Spleen (tissue), 13 donors: ENCODE results near the gene FOXD1. TPM values are rescaled to one million over a fixed set of nuclear protein-coding genes. Genes with fewer than 3 reads are reported as not detected.

Source experiments
- DNase-seq: peaks from one replicate; pipeline ENCODE4 v3.0.0-alpha.2; 2020
- H3K27ac ChIP-seq, 8 donors: fragments of 200-600 bp; sonication (generic) in 7 of 8; 1 replicate in 4 of 8; 2 replicates in 4 of 8; pipeline versions ENCODE4 v1.5.0 to v1.8.0; 2016 to 2021; ENCODE audit warnings: inconsistent platforms in 4 of 8, mild to moderate bottlenecking in 4 of 8, moderate library complexity in 1 of 8
- H3K27me3 ChIP-seq, 7 donors: fragments of 200-600 bp; sonication (generic) in 6 of 7; replicated peaks in 1 of 7; 1 replicate in 4 of 7; 2 replicates in 3 of 7; pipeline versions ENCODE4 v1.5.0 to v1.8.0; 2016 to 2021; ENCODE audit warnings: inconsistent platforms in 3 of 7, mild to moderate bottlenecking in 1 of 7
- H3K36me3 ChIP-seq, 6 donors: fragments of 200-600 bp; sonication (generic) in 5 of 6; 1 replicate in 4 of 6; 2 replicates in 2 of 6; pipeline versions ENCODE4 v1.5.0 to v1.8.0; 2016 to 2021; ENCODE audit warnings: inconsistent platforms in 2 of 6
- H3K4me1 ChIP-seq, 6 donors: fragments of 200-600 bp; sonication (generic) in 5 of 6; 1 replicate in 3 of 6; 2 replicates in 3 of 6; pipeline versions ENCODE4 v1.5.0 to v1.8.0; 2016 to 2021; ENCODE audit warnings: inconsistent platforms in 3 of 6
- H3K4me3 ChIP-seq, 8 donors: fragments of 200-600 bp; sonication (generic) in 7 of 8; 1 replicate in 4 of 8; 2 replicates in 4 of 8; pipeline versions ENCODE4 v1.5.0 to v1.8.0; 2016 to 2021; ENCODE audit warnings: inconsistent platforms in 4 of 8, mild to moderate bottlenecking in 4 of 8, moderate library complexity in 2 of 8
- H3K9me3 ChIP-seq, 8 donors: fragments of 200-600 bp; sonication (generic) in 7 of 8; 1 replicate in 4 of 8; 2 replicates in 4 of 8; pipeline versions ENCODE4 v1.5.0 to v1.8.0; 2016 to 2021; ENCODE audit warnings: inconsistent platforms in 4 of 8
- CTCF ChIP-seq, 11 experiments: fragments of 200-600 bp in 7 of 11; fragments of 450-650 bp in 4 of 11; sonication (generic) in 4 of 11; IDR thresholded peaks in 8 of 11; conservative IDR thresholded peaks in 3 of 11; 1 replicate in 7 of 11; 2 replicates in 4 of 11; pipeline versions ENCODE4 v1.4.0 to v1.8.0; 2016 to 2021; ENCODE audit warnings: antibody characterized with exemption in 11 of 11, inconsistent platforms in 4 of 11, mild to moderate bottlenecking in 1 of 11
- POLR2A ChIP-seq, 3 donors: fragments of 450-650 bp; IDR thresholded peaks; one replicate each; pipeline ENCODE4 v1.5.1; 2017; ENCODE audit warnings: antibody characterized with exemption in 3 of 3, mild to moderate bottlenecking in 1 of 3
- POLR2AphosphoS5 ChIP-seq, 3 donors: sonication (generic); formaldehyde crosslinking; IDR thresholded peaks; one replicate each; pipeline ENCODE4 v1.5.1; 2017; ENCODE audit warnings: antibody characterized with exemption in 3 of 3
- WGBS, 5 donors: extraction: QIAGEN DNeasy Blood & Tissue Kit in 3 of 5; methylation state at CpG; one replicate each; pipeline versions ENCODE4 v1.1.5 to v1.1.7; 2013 to 2018; 5-methylcytosine and 5-hydroxymethylcytosine counted together
- intact Hi-C: fragments of 100-400 bp; cut with DNase I; formaldehyde crosslinking; loops from one replicate; pipeline ENCODE4 v1.15.0; 2023; ENCODE audit warnings: low total_unique reads
- long read RNA-seq, 2 donors: transcript quantifications; one replicate each; lab custom pipeline, GENCODE V29; 2026
- polyA plus RNA-seq, 3 donors: library from polyadenylated mRNA; stranded (reverse); fragments of 200-250 nt; gene quantifications; one replicate each; pipeline ENCODE4 v1.2.1, GENCODE V29; 2013
- total RNA-seq, 7 donors: library from RNA; depleted of rRNA in 3 of 7; stranded (reverse); fragments of >200 nt in 3 of 7; fragmentation: NEBNext Ultra II Directional in 4 of 7; extraction: Animal tissue kit (Norgen Biotek cat#: 25700) in 4 of 7; gene quantifications; one replicate each; pipeline versions ENCODE4 v1.1.0 to v1.2.1, GENCODE V29; 2016 to 2021
- donor health status: healthy with polysubstance abuse.
- donor health status: DM: no; HTN: no; CAD: no; lungs with moderate emphysema.
- donor health status: DM: no; HTN: no; CAD: no.
- donor health status: Bipolar disorder and iron deficiency.
- donor health status: healthy.
- donor health status: DM: no; HTN: no; CAD: no.
- donor health status: DM: yes; HTN: yes; CAD: no.

The FOXD1 gene
- total RNA-seq, result 1 to 10 TPM in 1 of 7 donors, under 1 TPM in 5, not detected in 1; 0.26 to 1.1 (median 0.34) TPM
- 1 to 10 TPM in 1 of 3 donors, under 1 TPM in 2; 0.09 to 1.1 (median 0.37) TPM for polyA plus RNA-seq
- long read RNA-seq, donor 1, result 0 reads
- long read RNA-seq, donor 2, partial matches to known transcripts, result 0 of 1 reads
- long read RNA-seq, donor 2, other reads (novel, unspliced or antisense), result 0 of 1 reads

GRCh38 chr5:73448463-73449136 is at the start of gene FOXD1:
FOXD1 (minus strand) TSS chr5:73448777; CDS start chr5:73448362, 415 bp downstream.
- Histone ChIP-seq H3K4me1 (peaks cover 9 to 38% (median 30%) of the 10 kb centered on the region in 6 donors), H3K4me3 (peak within 1 kb of the TSS; percentile 26 to 77 (median 51)), H3K27me3 (peaks cover 36 to 97% (median 86%) of the 10 kb centered on the region in 7 donors), H3K27ac (peak within 1 kb of the TSS in 4 of 8 donors; percentile 26 to 70 (median 42)), H3K9me3 (peaks cover 0 to 26% (median 0%) of the 10 kb centered on the region in 8 donors), H3K36me3 (no peaks in the 10 kb centered on the region)
- intact Hi-C loops, result no loop called here
- WGBS, 5 donors, result 1 to 2% (median 1%) methylated on average over 25 to 59 of the region's 59 CpGs
- DNase-seq, result peak; percentile 89
- TF ChIP-seq POLR2AphosphoS5 (IDR thresholded peaks at IDR 0.05) (peak; percentile 60 to 67 (median 64)), CTCF (IDR thresholded peaks at IDR 0.05 in 8 of 11, conservative IDR thresholded peaks at IDR 0.05 in 3 of 11) (no peak), POLR2A (IDR thresholded peaks at IDR 0.05) (no peak)

- Histone ChIP-seq H3K4me3 (peak overlapping the region; percentile 67 to 89 (median 84)), H3K27me3 (no peaks in the 10 kb centered on the region), H3K27ac (peak overlapping the region; percentile 89 to 94 (median 93)), H3K9me3 (no peaks in the 10 kb centered on the region), H3K36me3 (peaks cover 0 to 28% (median 16%) of the 10 kb centered on the region in 6 donors), H3K4me1 (peaks cover 14 to 53% (median 39%) of the 10 kb centered on the region in 6 donors)
- DNase-seq, result no peak
- TF ChIP-seq CTCF (IDR thresholded peaks at IDR 0.05 in 8 of 11, conservative IDR thresholded peaks at IDR 0.05 in 3 of 11) (no peak), POLR2A (IDR thresholded peaks at IDR 0.05) (no peak), POLR2AphosphoS5 (IDR thresholded peaks at IDR 0.05) (no peak)
- intact Hi-C loops, result no loop called here
- WGBS, 5 donors, result 46 to 64% (median 55%) methylated on average over 16 of the region's 16 CpGs
Observed at GRCh38 chr5:73497497-73498056, 49.0 kb upstream of the FOXD1 start.

- Histone ChIP-seq H3K9me3 (no peaks in the 10 kb centered on the region), H3K27me3 (no peaks in the 10 kb centered on the region), H3K36me3 (peaks cover 0 to 22% (median 10%) of the 10 kb centered on the region in 6 donors), H3K4me3 (peak overlapping the region in 1 of 8 donors; percentile 82), H3K4me1 (peaks cover 14 to 47% (median 36%) of the 10 kb centered on the region in 6 donors), H3K27ac (no peak overlapping the region)
- no peak for TF ChIP-seq CTCF (IDR thresholded peaks at IDR 0.05 in 8 of 11, conservative IDR thresholded peaks at IDR 0.05 in 3 of 11)
- no peak for TF ChIP-seq POLR2A (IDR thresholded peaks at IDR 0.05)
- TF ChIP-seq POLR2AphosphoS5 (IDR thresholded peaks at IDR 0.05), result no peak
- intact Hi-C loops, result no loop called here
- no peak for DNase-seq
- WGBS, 5 donors, result 55 to 70% (median 60%) methylated on average over 1 of the region's 1 CpG
Observed at GRCh38 chr5:73496984-73497457, 48.4 kb upstream of the FOXD1 start.
